BLaER1 (cell line): Measurements from ENCODE around the gene BMF.
A peak's percentile ranks its signal among the peaks of the same experiment; 100 is the strongest.

ENCODE experiments used
- H3K27ac ChIP-seq: shearing (Covaris generic); formaldehyde crosslinking; 2 replicates; pipeline ENCODE4 v1.8.1; 2022
- H3K27me3 ChIP-seq: shearing (Covaris generic); formaldehyde crosslinking; 2 replicates; pipeline ENCODE4 v1.8.1; 2022
- H3K36me3 ChIP-seq: shearing (Covaris generic); formaldehyde crosslinking; 2 replicates; pipeline ENCODE4 v1.8.1; 2022
- H3K4me1 ChIP-seq: shearing (Covaris generic); formaldehyde crosslinking; 2 replicates; pipeline ENCODE4 v1.8.1; 2022
- H3K4me2 ChIP-seq: shearing (Covaris generic); formaldehyde crosslinking; 2 replicates; pipeline ENCODE4 v1.8.1; 2022
- H3K4me3 ChIP-seq: shearing (Covaris generic); formaldehyde crosslinking; 2 replicates; pipeline ENCODE4 v1.8.1; 2022
- H3K9ac ChIP-seq: shearing (Covaris generic); formaldehyde crosslinking; 2 replicates; pipeline ENCODE4 v1.8.1; 2022
- H3K9me3 ChIP-seq: shearing (Covaris generic); formaldehyde crosslinking; 2 replicates; pipeline ENCODE4 v1.8.1; 2022
- H4K20me1 ChIP-seq: shearing (Covaris generic); formaldehyde crosslinking; 2 replicates; pipeline ENCODE4 v1.8.1; 2022
- Cebpa-rat ChIP-seq: shearing (Covaris generic); IDR thresholded peaks from 2 replicates; pipeline ENCODE4 v1.8.1; 2022

The BMF gene

DNA sequence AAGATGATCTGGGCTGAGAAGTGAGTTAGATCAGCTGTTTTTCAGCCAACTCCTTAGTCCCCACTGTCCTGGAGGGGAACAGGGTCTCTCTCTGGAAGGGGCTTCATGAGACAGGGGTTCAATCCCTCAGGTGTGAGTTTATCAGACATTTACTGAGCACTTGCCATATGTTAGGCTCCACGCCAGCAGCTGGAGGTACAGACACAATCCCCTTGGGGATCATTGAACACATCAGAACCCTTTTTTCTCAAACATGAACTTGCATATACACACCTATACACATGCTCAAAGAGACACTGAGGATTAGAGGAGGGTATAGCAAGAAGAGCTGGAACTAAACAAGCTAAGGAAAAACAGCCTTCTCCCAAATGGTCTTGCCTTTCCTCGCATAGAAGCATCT is 5.5 kb upstream of the BMF start:
- no peak for TF ChIP-seq Cebpa-rat

DNA sequence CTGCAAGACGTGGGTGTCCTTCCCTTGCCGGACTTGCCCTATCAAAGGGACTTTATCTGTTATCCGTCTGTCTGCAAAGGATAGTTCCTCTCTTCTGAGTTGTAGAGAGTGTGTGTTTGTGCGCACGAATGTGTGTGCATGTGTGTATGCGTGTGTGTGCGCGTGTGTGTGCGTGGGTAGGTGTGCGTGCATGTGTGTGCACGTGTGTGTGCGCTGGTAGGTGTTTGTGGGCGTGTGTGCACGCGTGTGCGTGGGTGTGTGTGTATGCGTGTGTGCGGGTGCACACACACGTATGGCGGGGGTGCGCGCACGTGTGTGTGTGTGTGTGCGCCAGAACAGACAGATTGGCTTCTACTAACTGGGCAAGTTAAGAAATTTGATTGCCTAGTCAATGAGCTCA is 4.1 kb upstream of the BMF start:
- Histone ChIP-seq H3K27me3 (no peaks in the 10 kb centered on the region), H4K20me1 (no peaks in the 10 kb centered on the region), H3K27ac (no peak overlapping the region), H3K36me3 (no peaks in the 10 kb centered on the region), H3K9ac (no peak overlapping the region), H3K9me3 (no peaks in the 10 kb centered on the region), H3K4me3 (no peak overlapping the region), H3K4me2 (peak overlapping the region; percentile 4; the same call in 1 of the 2 replicates), H3K4me1 (peaks cover 62% of the 10 kb centered on the region)
- TF ChIP-seq Cebpa-rat = no peak

More for the DNA sequence above, 5.5 kb upstream of the BMF start:
- Histone ChIP-seq H4K20me1 (no peaks in the 10 kb centered on the region), H3K4me1 (peaks cover 69% of the 10 kb centered on the region), H3K4me3 (no peak overlapping the region), H3K27me3 (no peaks in the 10 kb centered on the region), H3K4me2 (peak overlapping the region; percentile 58; the same call in 1 of the 2 replicates), H3K9me3 (no peaks in the 10 kb centered on the region), H3K27ac (peak overlapping the region; percentile 90), H3K36me3 (no peaks in the 10 kb centered on the region), H3K9ac (no peak overlapping the region)

DNA sequence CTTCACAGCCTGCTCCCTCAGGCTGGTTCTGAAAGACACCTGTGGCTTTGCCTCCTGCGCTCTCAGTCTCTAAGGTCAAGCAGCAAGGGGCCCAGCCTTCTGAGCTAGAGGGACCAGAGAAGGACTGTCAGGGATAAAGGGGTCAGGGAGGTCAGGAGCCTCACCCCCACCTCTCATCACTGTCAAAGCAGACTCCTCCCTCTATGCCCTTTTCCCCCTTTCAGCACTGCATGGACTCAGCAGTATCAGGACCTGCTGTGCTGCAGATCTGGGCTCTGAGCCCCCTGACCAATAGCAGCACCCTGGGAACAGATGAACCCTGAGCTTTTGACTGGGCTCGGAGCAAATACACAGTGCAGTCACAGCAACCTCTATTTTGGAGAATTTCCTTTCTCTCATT is 3.2 kb upstream of the BMF start:
- TF ChIP-seq Cebpa-rat = no peak
- Histone ChIP-seq H4K20me1 (no peaks in the 10 kb centered on the region), H3K27me3 (no peaks in the 10 kb centered on the region), H3K27ac (peak overlapping the region; percentile 42; the same call in 1 of the 2 replicates), H3K36me3 (no peaks in the 10 kb centered on the region), H3K4me3 (no peak overlapping the region), H3K4me2 (peak overlapping the region; percentile 4; the same call in 1 of the 2 replicates), H3K4me1 (peaks cover 67% of the 10 kb centered on the region), H3K9me3 (no peaks in the 10 kb centered on the region), H3K9ac (no peak overlapping the region)

DNA sequence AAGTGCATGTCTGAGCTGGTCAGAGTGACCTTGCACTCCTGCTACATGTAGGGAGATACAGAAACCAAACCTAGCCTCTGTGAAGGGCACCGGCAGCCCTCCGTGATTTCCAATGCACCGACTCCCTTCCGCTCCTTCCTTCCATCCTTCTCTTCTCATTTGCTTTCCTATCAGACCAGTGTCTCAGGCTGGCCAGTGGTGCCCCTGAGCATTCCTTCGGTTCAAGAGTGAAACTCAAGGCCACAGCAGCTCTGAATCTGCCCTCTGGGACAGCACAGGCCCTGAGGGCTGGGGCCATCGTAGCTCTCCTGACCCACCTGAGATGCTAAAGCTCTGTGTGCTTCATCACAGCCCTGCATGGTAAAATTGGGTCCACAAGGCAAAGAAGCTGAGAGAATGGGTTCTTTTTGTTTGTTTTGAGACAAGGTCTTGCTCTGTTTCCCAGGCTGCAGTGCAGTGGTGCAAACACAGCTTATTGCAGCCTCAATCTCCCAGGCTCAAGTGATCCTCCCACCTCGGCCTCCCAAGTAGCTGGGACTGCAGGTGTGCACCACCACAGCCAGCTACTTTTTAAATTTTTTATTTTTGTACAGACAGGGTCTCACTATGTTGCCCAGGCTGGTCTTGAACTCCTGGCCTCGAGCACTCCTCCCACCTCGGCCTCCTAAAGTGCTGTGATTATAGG is 2.3 kb upstream of the BMF start:
- Histone ChIP-seq H3K4me3 (no peak overlapping the region), H3K4me1 (peaks cover 67% of the 10 kb centered on the region), H3K27me3 (no peaks in the 10 kb centered on the region), H3K36me3 (no peaks in the 10 kb centered on the region), H4K20me1 (no peaks in the 10 kb centered on the region), H3K9ac (no peak overlapping the region), H3K4me2 (no peak overlapping the region), H3K9me3 (no peaks in the 10 kb centered on the region), H3K27ac (no peak overlapping the region)
- no peak for TF ChIP-seq Cebpa-rat

DNA sequence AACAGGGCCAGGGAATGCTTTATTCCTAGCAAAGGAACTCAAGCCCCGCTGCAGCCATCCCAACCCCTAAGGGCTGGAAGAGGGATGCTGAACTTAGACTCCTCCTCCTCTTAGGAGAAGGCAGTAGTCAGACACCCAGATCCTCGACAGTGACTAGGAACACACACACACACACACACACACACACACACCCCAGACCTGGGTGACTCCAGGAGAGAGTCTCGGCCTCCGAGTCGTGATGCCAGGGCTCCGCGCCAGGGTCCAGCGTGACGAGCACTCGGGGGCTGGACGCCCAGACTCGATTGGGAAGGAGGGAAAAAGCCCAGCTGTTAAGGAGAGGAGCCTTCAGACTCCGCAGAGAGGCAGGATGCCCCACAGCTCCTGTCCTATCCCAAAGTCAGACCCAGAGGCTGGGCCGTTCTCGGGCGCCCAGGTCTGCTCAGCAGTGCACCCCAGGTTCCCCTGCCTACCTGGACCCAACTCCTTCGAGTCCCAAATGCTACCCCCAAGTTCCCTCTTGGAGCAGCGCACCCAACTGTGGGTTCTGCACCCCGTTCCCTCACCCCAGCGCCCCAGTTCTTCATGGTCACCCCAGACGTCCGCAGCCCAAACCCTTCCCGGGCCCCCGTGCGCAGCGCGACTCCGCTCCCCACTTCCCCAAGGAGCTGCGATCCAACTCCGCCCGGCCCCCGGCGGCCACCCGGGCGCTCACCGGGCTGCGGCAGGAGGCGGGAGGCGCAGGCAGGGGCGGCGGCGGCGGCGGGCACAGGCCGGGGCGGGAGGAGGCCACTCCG is 421 bp downstream of the BMF start:
- Histone ChIP-seq H3K4me3 (peak overlapping the region; percentile 93), H3K9ac (peak overlapping the region; percentile 85), H3K27ac (peak overlapping the region; percentile 73), H3K27me3 (no peaks in the 10 kb centered on the region), H3K4me2 (peak overlapping the region; percentile 99), H4K20me1 (no peaks in the 10 kb centered on the region), H3K4me1 (peaks cover 70% of the 10 kb centered on the region), H3K36me3 (no peaks in the 10 kb centered on the region; the same call in 1 of the 2 replicates), H3K9me3 (no peaks in the 10 kb centered on the region)
- TF ChIP-seq Cebpa-rat = no peak

DNA sequence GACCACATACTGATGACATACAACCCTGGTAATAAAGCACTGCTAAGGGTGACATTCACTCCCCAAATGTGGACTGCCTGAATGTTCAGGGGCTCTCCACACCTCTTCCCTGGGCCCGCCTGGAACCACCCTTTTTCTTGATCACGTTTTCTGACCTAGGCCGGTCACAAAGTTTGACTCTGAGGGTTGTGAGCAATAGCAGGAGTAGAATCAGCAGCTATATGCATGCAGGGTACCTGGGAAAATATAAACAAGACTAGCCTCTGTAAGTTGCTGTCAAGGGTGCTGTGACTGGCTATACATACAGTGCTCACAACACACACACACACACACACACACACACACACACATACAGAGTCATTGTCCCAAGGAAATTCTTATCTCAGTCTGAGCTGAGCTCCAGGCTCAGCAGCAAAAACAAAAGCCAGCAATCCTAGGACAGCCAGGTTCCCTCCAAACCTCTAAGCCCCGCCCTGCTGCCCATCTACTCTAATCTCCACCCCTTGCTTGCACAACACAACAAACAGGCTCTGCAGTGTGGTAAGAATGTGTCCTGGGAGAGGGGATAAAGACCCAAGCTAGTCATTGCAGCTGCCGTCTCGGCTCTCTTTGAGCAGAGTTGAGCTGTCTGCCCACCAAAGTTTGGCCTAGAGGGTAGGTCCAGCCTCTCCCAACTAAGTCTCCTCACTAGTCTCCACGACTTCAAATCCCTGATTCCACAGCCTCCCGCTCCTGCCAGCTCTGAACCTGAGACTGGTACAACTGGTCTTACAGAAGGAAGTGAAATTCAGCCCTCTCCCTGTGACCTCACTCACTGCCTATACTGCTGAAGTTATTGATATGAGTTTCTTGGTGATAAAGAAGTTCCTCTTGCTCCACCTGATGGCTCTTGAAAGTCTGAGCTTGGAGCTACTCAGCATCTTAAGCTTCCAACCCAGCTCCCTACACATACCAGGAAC is 2.2 kb downstream of the BMF start:
- peak overlapping the region; percentile 63 for H3K27ac ChIP-seq
- no peaks in the 10 kb centered on the region for H3K9me3 ChIP-seq
- no peaks in the 10 kb centered on the region for H3K27me3 ChIP-seq
- no peaks in the 10 kb centered on the region; the same call in 1 of the 2 replicates for H3K36me3 ChIP-seq
- H3K4me3 ChIP-seq = no peak overlapping the region
- peak overlapping the region; percentile 99 for H3K4me2 ChIP-seq
- peak overlapping the region; percentile 85 for H3K9ac ChIP-seq
- H3K4me1 ChIP-seq = peaks cover 77% of the 10 kb centered on the region
- peak; percentile 80 for TF ChIP-seq Cebpa-rat
- H4K20me1 ChIP-seq = no peaks in the 10 kb centered on the region

DNA sequence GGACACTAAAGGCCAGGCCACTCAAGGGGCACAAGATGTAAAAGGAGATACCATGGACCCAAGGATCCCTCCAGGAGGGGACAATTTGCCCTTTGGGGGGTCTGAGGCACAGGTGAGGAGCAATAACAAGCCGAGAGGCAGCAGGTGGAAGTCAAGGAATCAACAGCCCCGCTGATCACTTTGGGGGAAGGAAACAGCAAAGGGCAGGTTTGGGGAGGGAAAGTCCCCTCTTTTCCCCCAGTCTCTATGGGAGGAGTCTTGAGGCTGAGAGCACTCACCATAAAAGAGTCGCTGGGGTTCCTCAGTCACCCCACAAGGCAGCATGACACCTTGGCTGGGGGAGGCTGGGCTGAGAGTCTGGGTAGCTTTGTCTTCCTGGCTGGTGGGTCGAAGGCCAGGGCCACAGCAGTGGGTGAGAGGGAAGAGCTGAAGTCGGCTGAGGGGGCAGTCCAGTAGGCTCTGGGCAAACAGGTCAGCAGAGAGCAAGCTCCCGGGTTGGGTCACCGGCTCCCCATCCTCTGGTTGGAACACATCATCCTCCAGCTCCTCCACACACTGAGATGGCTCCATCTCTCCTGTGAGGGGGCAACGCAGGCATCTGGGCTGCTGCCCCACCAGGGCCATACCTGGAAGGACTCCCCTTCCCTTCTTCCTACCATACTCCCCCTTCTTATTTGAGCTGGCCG is 3.0 kb downstream of the BMF start:
- no peaks in the 10 kb centered on the region; the same call in 1 of the 2 replicates for H3K36me3 ChIP-seq
- peaks cover 85% of the 10 kb centered on the region for H3K4me1 ChIP-seq
- H3K9ac ChIP-seq = peak overlapping the region; percentile 85
- H3K4me2 ChIP-seq = peak overlapping the region; percentile 99
- H3K9me3 ChIP-seq = no peaks in the 10 kb centered on the region
- no peaks in the 10 kb centered on the region for H3K27me3 ChIP-seq
- peak overlapping the region; percentile 29; the same call in 1 of the 2 replicates for H3K4me3 ChIP-seq
- no peaks in the 10 kb centered on the region for H4K20me1 ChIP-seq
- TF ChIP-seq Cebpa-rat = no peak
- H3K27ac ChIP-seq = peak overlapping the region; percentile 63

DNA sequence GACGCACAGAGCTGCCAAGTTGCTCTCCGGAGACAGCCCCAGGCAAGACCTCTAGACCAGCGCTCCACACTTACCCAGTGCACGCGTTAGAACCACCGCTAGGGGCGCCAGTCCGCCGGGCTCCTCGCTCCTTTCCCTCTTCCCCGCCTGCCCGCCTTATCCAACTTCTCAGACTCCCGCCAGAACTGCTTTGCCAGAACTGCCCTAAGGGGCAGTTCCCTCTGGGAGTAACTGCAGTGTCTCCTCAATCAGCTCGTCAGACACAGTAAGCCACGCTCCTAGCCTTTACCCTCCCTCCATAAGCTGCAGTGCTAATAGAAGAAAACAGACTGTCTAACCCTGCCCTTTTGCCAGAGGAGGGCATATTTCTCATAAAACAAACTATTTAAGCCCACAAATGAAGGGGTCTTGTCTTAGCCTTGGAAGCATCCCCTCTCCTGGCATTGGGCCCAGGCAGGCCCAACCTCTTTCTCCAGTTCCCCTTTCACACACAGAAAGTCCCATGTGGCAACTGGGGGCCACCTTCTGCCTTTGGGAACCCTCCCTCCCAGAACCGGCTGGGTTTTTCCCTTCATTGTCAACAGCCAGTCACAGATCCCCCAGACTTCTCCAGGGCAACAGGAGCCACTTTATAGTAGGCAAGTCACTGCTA is 3.7 kb downstream of the BMF start:
- no peaks in the 10 kb centered on the region; the same call in 1 of the 2 replicates for H3K36me3 ChIP-seq
- H3K4me1 ChIP-seq = peaks cover 92% of the 10 kb centered on the region
- H3K4me2 ChIP-seq = peak overlapping the region; percentile 99
- peak overlapping the region; percentile 29; the same call in 1 of the 2 replicates for H3K4me3 ChIP-seq
- H3K27ac ChIP-seq = peak overlapping the region; percentile 63
- H3K27me3 ChIP-seq = no peaks in the 10 kb centered on the region
- H4K20me1 ChIP-seq = no peaks in the 10 kb centered on the region
- no peak for TF ChIP-seq Cebpa-rat
- no peaks in the 10 kb centered on the region for H3K9me3 ChIP-seq
- H3K9ac ChIP-seq = peak overlapping the region; percentile 85
